OCI-LY7 (cell line): ENCODE data around the gene GJC1.

ENCODE experiments used
- EZH2phosphoT487 ChIP-seq: fragments of 200-600 bp; sonication (generic); IDR thresholded peaks from 2 replicates; pipeline ENCODE4 v1.6.1; 2018; ENCODE audit warnings: low read depth, borderline replicate concordance, mild to moderate bottlenecking, mixed run types, antibody characterized with exemption, low read length, moderate library complexity, mixed read lengths
- TF ChIP-seq, protein P1 (sequence below): fragments of 200-600 bp; sonication (generic); conservative IDR thresholded peaks from 2 replicates; pipeline ENCODE4 v1.5.1; 2014; ENCODE audit warnings: mild to moderate bottlenecking, antibody characterized with exemption, low read length, moderate library complexity, mixed read lengths

DNA sequence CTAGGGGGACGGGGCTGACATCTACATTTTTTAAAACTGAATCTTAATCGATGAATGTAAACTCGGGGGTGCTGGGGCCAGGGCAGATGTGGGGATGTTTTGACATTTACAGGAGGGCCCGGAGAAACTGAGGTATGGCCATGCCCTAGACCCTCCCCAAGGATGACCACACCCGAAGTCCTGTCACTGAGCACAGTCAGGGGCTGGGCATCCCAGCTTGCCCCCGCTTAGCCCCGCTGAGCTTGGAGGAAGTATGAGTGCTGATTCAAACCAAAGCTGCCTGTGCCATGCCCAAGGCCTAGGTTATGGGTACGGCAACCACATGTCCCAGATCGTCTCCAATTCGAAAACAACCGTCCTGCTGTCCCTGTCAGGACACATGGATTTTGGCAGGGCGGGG is 49.9 kb downstream of the GJC1 start:
- TF ChIP-seq, protein P1, sequence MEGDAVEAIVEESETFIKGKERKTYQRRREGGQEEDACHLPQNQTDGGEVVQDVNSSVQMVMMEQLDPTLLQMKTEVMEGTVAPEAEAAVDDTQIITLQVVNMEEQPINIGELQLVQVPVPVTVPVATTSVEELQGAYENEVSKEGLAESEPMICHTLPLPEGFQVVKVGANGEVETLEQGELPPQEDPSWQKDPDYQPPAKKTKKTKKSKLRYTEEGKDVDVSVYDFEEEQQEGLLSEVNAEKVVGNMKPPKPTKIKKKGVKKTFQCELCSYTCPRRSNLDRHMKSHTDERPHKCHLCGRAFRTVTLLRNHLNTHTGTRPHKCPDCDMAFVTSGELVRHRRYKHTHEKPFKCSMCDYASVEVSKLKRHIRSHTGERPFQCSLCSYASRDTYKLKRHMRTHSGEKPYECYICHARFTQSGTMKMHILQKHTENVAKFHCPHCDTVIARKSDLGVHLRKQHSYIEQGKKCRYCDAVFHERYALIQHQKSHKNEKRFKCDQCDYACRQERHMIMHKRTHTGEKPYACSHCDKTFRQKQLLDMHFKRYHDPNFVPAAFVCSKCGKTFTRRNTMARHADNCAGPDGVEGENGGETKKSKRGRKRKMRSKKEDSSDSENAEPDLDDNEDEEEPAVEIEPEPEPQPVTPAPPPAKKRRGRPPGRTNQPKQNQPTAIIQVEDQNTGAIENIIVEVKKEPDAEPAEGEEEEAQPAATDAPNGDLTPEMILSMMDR, result no peak
- no peak for TF ChIP-seq EZH2phosphoT487
